GM21360 (cell line): ENCODE data around the gene PLXNB3.
"Not testable (repeated sequence)": the region's sequence is repeated elsewhere in the genome, so short reads cannot be mapped to it uniquely, and the experiment has no call there.

Source experiments
- ATAC-seq: cut with Tn5 transposase; IDR thresholded peaks from one replicate; pipeline ENCODE4 v1.9.1; 2021; ENCODE audit warnings: mild to moderate bottlenecking, moderate library complexity; ENCODE audit not compliant: unreplicated experiment

The PLXNB3 gene

GRCh38 chrX:153763989-153764755, at the start of gene PLXNB3:
Gene PLXNB3, plus strand, starts transcription at chrX:153764249. Its CDS starts 1,287 bp downstream, at chrX:153765536.
- ATAC-seq: peak; percentile 48

GRCh38 chrX:153714256-153714655, 49.8 kb upstream of the PLXNB3 start:
- ATAC-seq: no peak

GRCh38 chrX:153717445-153717844, 46.6 kb upstream of the PLXNB3 start:
- ATAC-seq: no peak

- ATAC-seq: no peak
Measured at GRCh38 chrX:153719238-153719637, 44.8 kb upstream of the PLXNB3 start.

- no peak for ATAC-seq
Measured at GRCh38 chrX:153719701-153720100, 44.3 kb upstream of the PLXNB3 start.

GRCh38 chrX:153722704-153723350, 41.2 kb upstream of the PLXNB3 start:
- no peak for ATAC-seq

- peak; percentile 23 for ATAC-seq
Measured at GRCh38 chrX:153723351-153724251, 40.4 kb upstream of the PLXNB3 start.

- ATAC-seq: peak; percentile 52
Measured at GRCh38 chrX:153724252-153725038, 39.6 kb upstream of the PLXNB3 start, which contains the start of the genes ABCD1 and BCAP31. Gene ABCD1, plus strand, starts transcription at chrX:153724856. Its CDS starts 411 bp downstream, at chrX:153725267. Gene BCAP31, minus strand, starts transcription at chrX:153724387. Its CDS starts 1,143 bp downstream, at chrX:153723244.

- ATAC-seq: peak; percentile 0
Measured at GRCh38 chrX:153725039-153725831, 38.8 kb upstream of the PLXNB3 start.

- no peak for ATAC-seq
Measured at GRCh38 chrX:153725832-153726285, 38.2 kb upstream of the PLXNB3 start.

GRCh38 chrX:153726286-153727122, 37.5 kb upstream of the PLXNB3 start:
- ATAC-seq: peak; percentile 34

GRCh38 chrX:153727123-153727931, 36.7 kb upstream of the PLXNB3 start:
- no peak for ATAC-seq

- no peak for ATAC-seq
Measured at GRCh38 chrX:153728095-153728494, 36.0 kb upstream of the PLXNB3 start.

GRCh38 chrX:153728951-153729631, 35.0 kb upstream of the PLXNB3 start:
- ATAC-seq: no peak

GRCh38 chrX:153730115-153730514, 33.9 kb upstream of the PLXNB3 start:
- ATAC-seq: not testable (repeated sequence)

- no peak for ATAC-seq
Measured at GRCh38 chrX:153731117-153731844, 32.8 kb upstream of the PLXNB3 start.
